Tongue (tissue), 2 donors: ENCODE measurements around the gene DYRK1A. TPM values are rescaled to one million over a fixed set of nuclear protein-coding genes. Genes with fewer than 3 reads are reported as not detected.
"Not testable (repeated sequence)": the region's sequence is repeated elsewhere in the genome, so short reads cannot be mapped to it uniquely, and the experiment has no call there.

Source experiments
- DNase-seq: peaks from one replicate; pipeline ENCODE4 v3.0.0-alpha.2; 2015
- total RNA-seq: library from RNA; depleted of rRNA; stranded (reverse); fragments of >200 nt; gene quantifications from one replicate; pipeline ENCODE4 v1.2.3, GENCODE V29; 2014

Gene DYRK1A
- total RNA-seq, 1 donor from 2014 or later = 150 TPM

GRCh38 chr21:37528150-37528937, 161.8 kb downstream of the DYRK1A start:
- DNase-seq = no peak

GRCh38 chr21:37529649-37530048, 163.1 kb downstream of the DYRK1A start:
- DNase-seq = no peak

GRCh38 chr21:37530901-37531351, 164.4 kb downstream of the DYRK1A start:
- DNase-seq = peak; percentile 60

- peak; percentile 83 for DNase-seq
These were observed 164.9 kb downstream of the DYRK1A start for GRCh38 chr21:37531431-37531932.

GRCh38 chr21:37532868-37533780, 166.6 kb downstream of the DYRK1A start:
- no peak for DNase-seq

- DNase-seq = no peak
These were observed 167.9 kb downstream of the DYRK1A start for GRCh38 chr21:37534431-37534830.

- no peak for DNase-seq
These were observed 168.6 kb downstream of the DYRK1A start for GRCh38 chr21:37535130-37535529.

GRCh38 chr21:37535672-37536071, 169.1 kb downstream of the DYRK1A start:
- DNase-seq = no peak

GRCh38 chr21:37536616-37537278, 170.2 kb downstream of the DYRK1A start:
- no peak for DNase-seq

- DNase-seq = no peak
These were observed 170.9 kb downstream of the DYRK1A start for GRCh38 chr21:37537391-37537996.

GRCh38 chr21:37538971-37539590, 172.5 kb downstream of the DYRK1A start:
- no peak for DNase-seq

GRCh38 chr21:37541128-37541527, 174.6 kb downstream of the DYRK1A start:
- not testable (repeated sequence) for DNase-seq

- no peak for DNase-seq
These were observed 175.9 kb downstream of the DYRK1A start for GRCh38 chr21:37542512-37542911.

GRCh38 chr21:37546299-37546908, 179.8 kb downstream of the DYRK1A start:
- no peak for DNase-seq

- DNase-seq = no peak
These were observed 180.5 kb downstream of the DYRK1A start for GRCh38 chr21:37546949-37547614.

- no peak for DNase-seq
These were observed 181.1 kb downstream of the DYRK1A start for GRCh38 chr21:37547615-37548200.

- DNase-seq = no peak
These were observed 182.0 kb downstream of the DYRK1A start for GRCh38 chr21:37548521-37548981.

GRCh38 chr21:37549730-37550129, 183.2 kb downstream of the DYRK1A start:
- DNase-seq = not testable (repeated sequence)

GRCh38 chr21:37550157-37550556, 183.6 kb downstream of the DYRK1A start:
- peak; percentile 32 for DNase-seq
